Subcutaneous adipose tissue (tissue), 4 donors: ENCODE measurements around the gene ZNF318. TPM values are rescaled to one million over a fixed set of nuclear protein-coding genes. Genes with fewer than 3 reads are reported as not detected.

Experiments used
- total RNA-seq, 4 donors: library from RNA; depleted of rRNA; stranded (reverse); fragments of >200 nt; gene quantifications; one replicate each; pipeline ENCODE4 v1.1.0, GENCODE V29; 2016
- TF ChIP-seq, protein P1 (sequence below): fragments of 450-650 bp; IDR thresholded peaks from one replicate; pipeline ENCODE4 v1.5.1; 2016; ENCODE audit warnings: low read depth, mild to moderate bottlenecking, control low read depth, antibody characterized with exemption, moderate library complexity

Gene ZNF318
- total RNA-seq, 4 donors from 2014 or later: 16.1 to 18.9 (median 17.9) TPM

DNA sequence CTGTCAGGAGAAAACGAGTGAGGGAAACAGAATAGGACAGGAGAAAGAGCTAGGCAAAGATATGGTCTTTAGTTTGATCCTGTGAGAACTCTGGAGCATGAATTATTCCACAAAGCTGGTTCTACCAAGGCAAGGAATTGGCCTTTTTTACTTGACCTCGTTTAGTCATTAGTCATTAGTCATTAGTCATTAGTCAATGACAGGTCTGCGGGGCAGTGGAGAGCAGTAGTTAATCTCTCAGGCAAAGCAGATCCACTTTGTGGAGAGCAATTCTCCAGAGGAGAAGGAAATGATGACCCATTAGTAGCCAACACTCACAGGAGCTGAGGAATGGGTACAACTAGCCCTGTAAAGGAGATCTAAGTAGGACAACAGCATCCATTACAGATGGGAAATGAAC lies 35.9 kb upstream of the ZNF318 start:
- TF ChIP-seq, protein P1, sequence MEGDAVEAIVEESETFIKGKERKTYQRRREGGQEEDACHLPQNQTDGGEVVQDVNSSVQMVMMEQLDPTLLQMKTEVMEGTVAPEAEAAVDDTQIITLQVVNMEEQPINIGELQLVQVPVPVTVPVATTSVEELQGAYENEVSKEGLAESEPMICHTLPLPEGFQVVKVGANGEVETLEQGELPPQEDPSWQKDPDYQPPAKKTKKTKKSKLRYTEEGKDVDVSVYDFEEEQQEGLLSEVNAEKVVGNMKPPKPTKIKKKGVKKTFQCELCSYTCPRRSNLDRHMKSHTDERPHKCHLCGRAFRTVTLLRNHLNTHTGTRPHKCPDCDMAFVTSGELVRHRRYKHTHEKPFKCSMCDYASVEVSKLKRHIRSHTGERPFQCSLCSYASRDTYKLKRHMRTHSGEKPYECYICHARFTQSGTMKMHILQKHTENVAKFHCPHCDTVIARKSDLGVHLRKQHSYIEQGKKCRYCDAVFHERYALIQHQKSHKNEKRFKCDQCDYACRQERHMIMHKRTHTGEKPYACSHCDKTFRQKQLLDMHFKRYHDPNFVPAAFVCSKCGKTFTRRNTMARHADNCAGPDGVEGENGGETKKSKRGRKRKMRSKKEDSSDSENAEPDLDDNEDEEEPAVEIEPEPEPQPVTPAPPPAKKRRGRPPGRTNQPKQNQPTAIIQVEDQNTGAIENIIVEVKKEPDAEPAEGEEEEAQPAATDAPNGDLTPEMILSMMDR: no peak

DNA sequence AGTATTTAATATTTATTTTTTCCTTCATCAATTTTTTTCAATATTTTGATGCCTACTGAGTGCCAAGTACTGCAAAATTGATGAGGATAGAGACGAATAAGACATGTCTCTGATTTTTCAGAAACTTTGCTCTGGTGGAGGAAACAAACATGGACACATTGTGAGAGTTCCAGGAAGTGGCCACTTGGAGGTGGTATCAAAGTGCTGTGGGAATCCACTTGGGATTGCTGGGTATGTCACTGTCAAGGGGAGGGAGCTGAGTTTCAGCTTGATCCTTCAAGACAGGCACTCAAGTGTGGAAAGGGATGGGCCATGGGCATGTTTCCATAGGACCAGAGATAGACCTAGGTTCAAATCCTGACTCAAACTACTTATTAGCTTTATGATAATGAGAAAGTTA lies 33.4 kb upstream of the ZNF318 start:
- TF ChIP-seq, protein P1: no peak

DNA sequence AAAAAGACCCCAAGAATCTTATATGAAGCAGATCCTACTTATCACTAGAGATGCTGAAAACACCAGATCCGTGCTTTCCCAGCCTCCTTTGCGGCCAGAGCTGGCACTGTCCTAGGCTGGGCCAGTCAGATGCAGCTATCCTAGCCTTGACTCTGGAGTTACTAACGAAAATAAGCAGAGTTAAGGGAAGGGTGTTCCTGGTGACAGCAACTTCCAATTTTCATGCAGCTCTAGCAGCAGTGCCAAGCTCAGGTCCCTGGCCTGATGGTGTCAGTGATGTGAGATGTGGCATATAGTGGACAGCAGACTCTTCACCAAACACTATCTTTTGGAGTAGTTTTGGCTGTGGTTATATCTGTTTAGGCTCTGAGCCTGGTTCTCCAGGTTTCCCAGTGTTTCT lies 32.3 kb upstream of the ZNF318 start:
- TF ChIP-seq, protein P1: no peak

DNA sequence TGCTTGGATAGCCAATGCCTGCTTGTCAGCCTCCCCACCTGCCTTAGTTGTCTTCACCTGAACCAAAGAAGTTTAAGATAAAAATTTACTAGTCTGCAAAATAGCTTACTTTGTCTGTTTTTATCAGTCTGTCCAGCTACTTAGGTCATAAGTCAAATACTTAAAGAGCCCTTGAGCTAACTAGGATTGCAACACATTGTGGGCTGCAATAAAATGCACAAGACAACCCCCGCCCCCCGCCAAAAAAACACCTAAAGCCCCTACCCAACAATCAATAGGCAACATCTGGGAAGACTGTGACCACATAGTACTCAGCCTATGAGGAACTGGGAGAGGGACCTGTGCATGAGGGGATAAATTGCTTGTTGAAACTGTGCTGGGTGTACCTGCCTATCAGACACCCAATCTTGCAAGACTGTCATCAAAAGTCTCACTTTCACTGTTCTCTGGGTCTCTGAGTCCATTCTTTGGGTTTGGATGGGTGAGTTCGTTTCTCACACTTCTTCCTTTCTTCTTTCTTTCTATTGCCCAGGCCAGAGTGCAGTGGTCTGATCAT lies 30.6 kb upstream of the ZNF318 start:
- TF ChIP-seq, protein P1: no peak

DNA sequence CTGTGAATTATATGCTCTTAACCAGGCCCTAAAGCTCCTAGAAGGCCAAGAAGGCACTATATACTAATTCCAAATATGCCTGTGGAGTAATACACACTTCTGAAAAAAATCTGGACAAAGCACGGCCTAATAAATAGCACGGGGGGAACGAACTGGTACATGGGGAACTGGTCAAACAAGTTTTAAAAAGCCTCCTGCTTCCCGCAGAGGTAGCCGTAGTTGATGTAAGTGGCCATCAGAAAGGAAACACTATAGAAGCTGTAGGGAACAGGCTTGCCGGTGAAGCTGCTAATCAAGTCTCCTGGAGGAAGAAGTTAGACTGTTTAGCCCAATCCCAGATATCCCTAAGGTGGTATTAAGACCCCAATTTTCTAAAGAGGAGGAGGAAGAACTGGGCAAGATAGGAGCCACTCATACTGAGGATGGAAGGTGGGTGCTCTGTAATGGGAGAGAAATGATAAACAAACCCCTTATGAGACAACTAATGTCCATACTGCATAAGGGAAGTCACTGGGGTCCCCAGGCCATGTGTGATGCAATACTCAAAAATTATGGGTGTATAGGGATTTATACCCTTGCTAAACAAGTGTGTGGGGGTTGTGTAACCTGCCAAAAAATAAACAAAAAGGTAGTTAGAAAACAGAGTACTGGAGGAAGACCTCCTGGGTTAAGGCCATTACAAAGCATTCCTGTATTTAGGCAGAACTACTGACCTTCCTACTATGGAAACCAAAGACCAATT lies 27.1 kb upstream of the ZNF318 start:
- TF ChIP-seq, protein P1: no peak

DNA sequence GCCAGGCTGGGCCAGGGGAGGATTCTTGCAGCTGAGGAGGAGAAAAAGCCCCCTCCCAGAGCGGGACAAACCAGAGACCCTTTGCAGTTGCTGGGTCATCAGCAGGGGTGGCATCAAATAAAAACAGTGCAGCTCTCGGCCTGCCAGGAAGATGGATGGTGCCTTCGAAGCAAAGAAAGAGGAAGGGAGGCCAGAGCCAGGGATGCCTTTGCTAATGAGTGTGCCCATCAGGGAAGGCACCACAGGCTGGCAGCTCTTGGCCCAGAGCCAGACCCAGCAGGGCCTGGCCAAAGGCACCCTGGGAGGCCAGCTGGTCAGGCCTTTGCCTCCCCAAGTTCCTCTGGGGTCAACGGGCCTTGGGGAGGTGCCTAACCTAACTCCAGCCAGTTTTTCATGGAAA lies 26.3 kb upstream of the ZNF318 start:
- TF ChIP-seq, protein P1: no peak

DNA sequence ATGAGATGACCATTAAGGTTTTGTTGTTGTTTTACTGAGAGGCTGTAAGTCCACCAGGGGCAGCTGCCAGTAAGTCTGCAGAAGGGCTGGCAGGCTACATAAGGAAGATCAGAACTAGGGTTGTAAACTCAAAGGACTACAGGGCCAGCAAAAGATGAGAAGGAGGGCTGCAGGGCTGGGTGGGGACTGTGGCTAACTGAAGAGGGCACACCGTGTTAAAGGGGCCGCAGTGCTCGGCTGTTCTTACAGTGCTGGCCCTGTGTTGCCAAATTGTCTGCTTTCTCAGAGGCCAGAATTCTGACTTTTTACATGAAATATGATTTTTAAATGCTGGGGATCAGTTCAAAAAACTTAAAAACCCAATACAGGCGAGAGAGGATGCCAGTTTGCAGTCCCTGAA lies 25.5 kb upstream of the ZNF318 start:
- TF ChIP-seq, protein P1: no peak
